LoVo (cell line): ENCODE results near the gene FAM117A.
"Not testable (repeated sequence)": the region's sequence is repeated elsewhere in the genome, so short reads cannot be mapped to it uniquely, and the experiment has no call there.

Source experiments
- DNase-seq: peaks from one replicate; pipeline ENCODE4 v3.0.0-alpha.2; 2016; ENCODE audit warnings: low spot score

Gene FAM117A

GRCh38 chr17:49677933-49678847 lies 85.7 kb downstream of the FAM117A start, which contains the start of gene SPOP:
TSS of gene SPOP (minus strand) at chr17:49678097. CDS start at chr17:49622810, 55,287 bp downstream.
- peak; percentile 98 for DNase-seq

GRCh38 chr17:49677134-49677932 lies 86.6 kb downstream of the FAM117A start:
- peak; percentile 95 for DNase-seq

- DNase-seq: no peak
Measured at GRCh38 chr17:49676276-49676868, 87.6 kb downstream of the FAM117A start.

DNA sequence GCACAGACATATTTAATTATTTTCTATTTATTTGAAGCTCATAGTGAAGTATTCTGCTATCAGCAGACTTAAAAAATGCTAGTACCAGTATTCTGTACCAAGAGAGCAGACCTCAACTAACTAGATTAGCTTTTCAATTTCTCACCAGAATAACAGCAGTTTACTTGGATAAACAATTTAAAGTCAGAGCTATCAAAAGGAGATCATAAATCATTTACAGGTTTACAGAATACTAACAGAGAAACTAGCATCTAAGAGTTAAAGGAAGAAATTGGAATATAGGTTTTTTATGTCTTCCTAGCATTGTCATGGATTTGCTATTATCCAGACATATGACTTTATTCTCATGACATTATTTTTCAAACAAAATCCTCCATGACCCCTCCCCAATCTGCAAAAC lies 89.4 kb downstream of the FAM117A start:
- DNase-seq: no peak

DNA sequence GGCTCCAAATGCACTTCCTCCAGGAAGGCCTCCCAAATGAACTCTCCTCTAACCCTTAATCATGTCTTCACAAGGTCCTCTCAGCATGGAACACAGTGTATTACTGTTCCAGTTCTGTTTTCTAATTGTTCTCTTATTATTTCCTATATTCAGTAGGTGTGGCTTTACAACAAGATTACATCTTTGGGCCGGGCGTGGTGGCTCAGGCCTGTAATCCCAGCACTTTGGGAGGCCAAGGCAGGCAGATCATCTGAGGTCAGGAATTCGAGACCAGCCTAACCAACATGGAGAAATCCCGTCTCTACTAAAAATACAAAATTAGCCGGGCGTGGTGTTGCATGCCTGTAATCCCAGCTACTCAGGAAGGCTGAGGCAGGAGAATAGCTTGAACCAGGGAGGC lies 90.3 kb downstream of the FAM117A start:
- DNase-seq: not testable (repeated sequence)

DNA sequence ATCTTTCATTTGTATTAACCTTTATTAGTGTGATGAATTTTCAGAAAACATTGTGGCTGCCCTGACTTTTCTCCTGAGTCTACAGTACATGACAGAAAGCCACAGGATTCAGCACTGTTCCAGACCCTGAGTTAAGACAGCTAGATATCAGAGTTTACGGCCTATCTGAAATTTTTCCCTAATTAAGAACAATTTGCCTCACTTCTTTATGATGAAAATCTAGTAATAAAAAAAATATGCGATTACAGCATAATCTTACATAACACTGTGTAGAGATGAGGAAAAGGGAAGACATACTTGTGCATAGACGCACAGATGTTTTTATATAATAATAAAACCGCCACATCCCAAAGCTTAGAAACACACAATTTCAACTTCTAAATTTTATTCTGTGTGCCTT lies 93.3 kb downstream of the FAM117A start:
- DNase-seq: no peak

DNA sequence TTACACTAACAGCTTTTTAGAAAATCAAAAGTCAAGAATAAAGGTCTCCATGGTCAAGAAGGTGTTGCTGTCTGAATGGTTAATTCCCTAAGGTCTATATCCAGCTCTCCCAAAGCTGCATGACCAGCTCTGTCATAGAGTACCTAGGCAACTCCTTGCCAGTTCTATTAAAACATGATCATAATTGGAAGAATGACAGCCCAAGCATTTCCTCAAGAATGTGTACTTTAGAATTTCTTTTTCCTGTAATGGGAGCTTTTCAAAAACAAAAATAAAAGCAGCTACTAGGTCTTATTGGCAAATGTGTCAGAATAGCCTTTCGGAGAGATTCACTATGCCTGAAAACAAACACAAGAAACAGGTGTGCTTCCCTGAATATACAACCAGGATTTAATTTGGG lies 93.9 kb downstream of the FAM117A start:
- DNase-seq: no peak

DNA sequence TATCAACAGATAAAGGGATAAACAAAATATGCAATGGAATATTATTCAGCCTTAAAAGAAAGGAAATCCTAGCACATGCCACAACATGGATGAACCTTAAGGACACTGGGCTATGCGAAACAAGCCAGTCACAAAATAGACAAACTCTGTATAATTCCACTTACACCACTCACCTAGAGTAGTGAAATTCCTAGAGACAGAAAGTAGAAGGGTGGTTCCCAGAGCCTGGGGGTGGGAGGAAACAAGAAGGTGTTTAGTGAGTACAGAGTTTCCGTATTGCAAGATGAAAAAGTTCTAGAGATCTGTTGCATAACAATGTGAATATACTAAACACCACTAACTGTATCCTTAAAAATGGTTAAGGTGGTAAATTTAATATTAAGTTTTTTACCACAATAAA lies 96.1 kb downstream of the FAM117A start:
- DNase-seq: no peak

GRCh38 chr17:49664706-49665211 lies 99.2 kb downstream of the FAM117A start:
- no peak for DNase-seq
